Testis (tissue), 2 donors: ENCODE data around the gene VEGFB.

ENCODE experiments used
- CTCF ChIP-seq, 3 experiments: fragments of 450-650 bp in 2 of 3; fragments of 200-600 bp in 1 of 3; sonication (generic) in 1 of 3; IDR thresholded peaks; one replicate each; pipeline ENCODE4 v1.5.1; 2016 to 2019; ENCODE audit warnings: antibody characterized with exemption in 3 of 3, mild to moderate bottlenecking in 2 of 3, moderate library complexity in 1 of 3
- POLR2A ChIP-seq: fragments of 450-650 bp; IDR thresholded peaks from one replicate; pipeline ENCODE4 v1.6.1; 2017; ENCODE audit warnings: antibody characterized with exemption, mild to moderate bottlenecking, moderate library complexity

- TF ChIP-seq POLR2A (no peak), CTCF (IDR thresholded peaks at IDR 0.05) (no peak)
Measured at GRCh38 chr11:64265176-64266160, 31.1 kb downstream of the VEGFB start.
